Mononuclear cell (primary cell): Measurements from ENCODE around the gene APOBEC3B. TPM values are rescaled to one million over a fixed set of nuclear protein-coding genes. Genes with fewer than 3 reads are reported as not detected.
"Not testable (repeated sequence)": the region's sequence is repeated elsewhere in the genome, so short reads cannot be mapped to it uniquely, and the experiment has no call there.

Experiments
- H3K27me3 ChIP-seq: 2 replicates; pipeline ENCODE4 v1.6.0; 2011; ENCODE audit warnings: low read length, control low read depth; ENCODE audit not compliant: insufficient read depth
- H3K4me1 ChIP-seq: 2 replicates; pipeline ENCODE4 v1.5.1; 2011; ENCODE audit warnings: mild to moderate bottlenecking, low read length, control low read depth; ENCODE audit not compliant: insufficient read depth
- H3K4me3 ChIP-seq: 2 replicates; pipeline ENCODE4 v1.5.1; 2011; ENCODE audit warnings: mild to moderate bottlenecking, low read length, moderate library complexity
- H3K9me3 ChIP-seq: 2 replicates; pipeline ENCODE4 v1.5.1; 2011; ENCODE audit warnings: low read depth, mild to moderate bottlenecking, control low read depth, low read length
- total RNA-seq: library from RNA; depleted of rRNA; stranded (reverse); fragments of >200 nt; gene quantifications from one replicate; pipeline ENCODE4 v1.2.3, GENCODE V29; 2012

Gene APOBEC3B
- total RNA-seq, 1 donor: 0.31 TPM

DNA sequence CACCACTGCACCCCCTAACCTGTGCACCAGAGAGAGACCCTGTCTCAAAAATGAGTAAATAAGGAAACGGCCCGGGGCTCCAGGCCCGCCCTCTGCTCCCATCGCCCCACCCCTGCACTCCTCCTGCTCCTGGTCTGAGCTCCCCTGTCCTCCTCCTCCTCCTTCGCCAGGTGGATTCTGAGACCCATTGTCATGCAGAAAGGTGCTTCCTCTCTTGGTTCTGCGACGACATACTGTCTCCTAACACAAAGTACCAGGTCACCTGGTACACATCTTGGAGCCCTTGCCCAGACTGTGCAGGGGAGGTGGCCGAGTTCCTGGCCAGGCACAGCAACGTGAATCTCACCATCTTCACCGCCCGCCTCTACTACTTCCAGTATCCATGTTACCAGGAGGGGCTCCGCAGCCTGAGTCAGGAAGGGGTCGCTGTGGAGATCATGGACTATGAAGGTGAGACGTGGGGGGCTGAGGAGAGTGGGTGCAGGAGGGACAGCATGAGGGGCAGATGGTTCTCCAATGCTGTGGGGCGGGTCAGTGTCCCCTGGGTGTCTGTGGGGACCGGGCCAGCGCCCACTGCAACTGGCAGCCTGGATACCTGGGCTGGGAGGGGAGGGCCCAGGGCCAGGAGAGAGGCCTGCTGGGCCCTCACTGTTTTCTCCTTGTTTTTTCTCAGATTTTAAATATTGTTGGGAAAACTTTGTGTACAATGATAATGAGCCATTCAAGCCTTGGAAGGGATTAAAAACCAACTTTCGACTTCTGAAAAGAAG, 35.6 kb downstream of the APOBEC3B start:
- H3K27me3 ChIP-seq: no peaks in the 10 kb centered on the region
- H3K4me1 ChIP-seq: peaks cover 48% of the 10 kb centered on the region
- H3K4me3 ChIP-seq: no peak overlapping the region
- H3K9me3 ChIP-seq: no peaks in the 10 kb centered on the region

DNA sequence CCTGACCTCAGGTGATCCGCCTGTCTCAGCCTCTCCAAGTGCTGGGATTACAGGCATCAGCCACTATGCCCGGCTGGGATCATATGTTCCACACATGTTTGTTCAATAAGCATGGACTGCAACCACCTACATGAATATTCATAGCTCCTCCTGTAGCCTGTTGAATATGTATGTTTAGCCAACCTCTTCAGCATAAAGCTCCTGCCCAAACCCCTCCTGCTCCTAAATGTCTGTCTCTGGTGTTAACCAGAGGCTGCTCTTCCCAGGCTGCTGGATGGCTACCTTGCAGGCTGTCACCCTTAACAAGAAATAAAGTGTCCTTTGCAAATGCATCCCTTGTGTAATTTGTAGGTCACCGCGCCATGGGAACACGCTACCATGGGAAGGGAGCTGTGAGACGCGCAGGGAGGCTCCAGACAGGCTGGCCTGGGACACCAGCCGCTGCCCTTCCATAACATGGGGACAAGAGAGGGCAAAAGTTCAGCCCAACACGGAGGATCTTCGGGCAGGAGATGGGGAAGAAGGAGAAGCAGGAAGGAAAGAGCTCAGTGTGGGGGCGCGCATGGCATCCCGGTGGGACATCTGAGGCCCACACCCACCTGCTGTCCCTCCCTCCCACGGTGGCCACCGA, 38.0 kb downstream of the APOBEC3B start:
- not testable (repeated sequence) for H3K27me3 ChIP-seq, H3K9me3 ChIP-seq
- peaks cover 41% of the 10 kb centered on the region for H3K4me1 ChIP-seq
- H3K4me3 ChIP-seq: peak overlapping the region; percentile 15

DNA sequence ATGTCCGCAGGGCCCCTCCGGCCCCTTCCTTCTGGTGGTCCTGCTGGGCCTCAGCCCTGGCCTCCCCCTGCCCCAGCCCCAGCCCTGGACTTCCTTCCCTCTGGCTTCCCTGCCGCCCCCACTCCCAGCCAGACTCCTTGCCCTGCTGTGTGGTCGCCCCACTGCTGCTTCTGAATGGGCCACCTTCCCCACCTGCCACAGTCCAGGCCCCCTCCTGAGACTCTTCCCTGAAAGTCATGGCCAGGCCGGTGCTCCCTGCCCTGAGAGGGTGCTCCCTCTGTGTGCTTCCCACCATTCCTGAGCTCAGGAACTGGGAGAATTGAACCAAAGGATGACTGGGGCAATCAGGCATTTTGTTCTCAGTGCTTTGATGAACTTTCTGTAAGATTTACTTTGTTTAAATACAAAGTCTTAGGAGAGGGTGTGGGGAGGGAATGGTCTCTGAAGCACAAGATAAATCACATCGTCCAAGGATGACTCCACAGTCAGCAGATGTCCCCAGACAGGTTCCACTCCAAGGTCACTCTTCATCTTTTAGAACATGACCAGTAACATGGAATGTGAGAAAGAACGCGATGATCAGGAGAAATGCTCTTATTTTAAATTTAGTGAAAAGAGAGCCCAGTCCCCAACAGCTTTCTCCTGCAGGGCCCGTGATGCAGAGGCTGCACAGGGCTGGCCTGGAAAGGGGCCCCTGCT, 39.6 kb downstream of the APOBEC3B start:
- H3K4me3 ChIP-seq: peak overlapping the region; percentile 49

DNA sequence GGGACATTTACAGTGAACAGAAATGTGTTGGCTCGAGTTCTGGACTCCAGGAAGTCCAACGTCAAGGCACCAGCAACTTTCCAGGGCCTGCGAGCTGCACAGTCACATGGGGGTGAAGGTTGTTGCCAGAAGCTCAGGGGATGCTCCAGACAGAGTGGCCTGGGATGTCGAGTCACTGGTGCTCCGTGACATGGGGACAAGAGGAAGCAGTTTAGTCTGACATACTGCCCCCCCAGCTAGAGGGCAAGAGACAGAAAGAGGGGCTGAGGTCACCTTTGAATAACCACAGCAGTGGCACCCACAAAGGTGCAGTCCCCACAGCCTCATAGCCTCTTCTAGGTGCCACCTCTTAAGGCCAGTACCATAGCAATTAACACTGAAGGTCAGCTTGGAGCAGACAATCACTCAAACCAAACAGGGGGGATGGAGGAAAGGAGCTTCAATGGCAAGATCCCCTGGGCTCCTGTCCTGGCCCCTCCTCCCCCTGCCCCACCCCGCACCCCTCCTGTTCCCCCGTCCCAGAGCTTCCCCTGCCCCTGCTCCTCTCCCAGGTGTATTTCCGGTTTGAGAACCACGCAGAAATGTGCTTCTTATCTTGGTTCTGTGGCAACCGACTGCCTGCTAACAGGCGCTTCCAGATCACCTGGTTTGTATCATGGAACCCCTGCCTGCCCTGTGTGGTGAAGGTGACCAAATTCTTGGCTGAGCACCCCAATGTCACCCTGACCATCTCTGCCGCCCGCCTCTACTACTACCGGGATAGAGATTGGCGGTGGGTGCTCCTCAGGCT, 42.6 kb downstream of the APOBEC3B start:
- Histone ChIP-seq H3K9me3 (no peaks in the 10 kb centered on the region), H3K27me3 (no peaks in the 10 kb centered on the region), H3K4me1 (peaks cover 34% of the 10 kb centered on the region), H3K4me3 (no peak overlapping the region)

More for the DNA sequence above, 39.6 kb downstream of the APOBEC3B start:
- Histone ChIP-seq H3K4me1 (peaks cover 34% of the 10 kb centered on the region), H3K9me3 (no peaks in the 10 kb centered on the region), H3K27me3 (no peaks in the 10 kb centered on the region)

DNA sequence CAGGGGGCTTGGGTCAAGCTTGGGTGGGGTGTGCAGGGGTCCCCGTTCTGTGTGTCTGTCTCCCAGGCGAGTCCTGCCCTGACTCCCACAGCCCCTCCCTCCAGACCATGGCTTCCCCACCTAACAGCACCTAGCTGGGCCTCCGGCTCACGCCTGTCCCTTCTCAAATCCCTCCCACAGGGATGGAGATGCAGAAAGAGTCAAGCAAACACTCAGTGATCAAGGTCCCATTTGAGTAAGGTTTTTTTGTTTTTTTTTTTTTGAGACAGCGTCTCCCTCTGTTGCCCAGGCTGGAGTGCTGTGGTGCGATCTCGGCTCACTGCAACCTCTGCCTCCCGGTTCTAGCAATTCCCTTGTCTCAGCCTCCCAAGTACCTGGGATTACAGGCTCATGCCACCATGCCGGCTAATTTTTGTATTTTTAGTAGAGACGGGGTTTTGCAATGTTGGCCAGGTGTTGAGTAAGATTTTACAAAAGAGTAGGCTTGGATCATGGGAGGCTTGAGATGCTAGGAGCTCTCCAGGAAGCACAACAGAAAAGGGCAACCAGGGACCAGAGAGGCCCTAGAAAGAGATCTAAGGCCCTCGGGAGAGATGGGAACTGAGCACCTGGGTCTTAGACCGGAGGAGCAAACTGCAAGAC, 44.5 kb downstream of the APOBEC3B start:
- Histone ChIP-seq H3K27me3 (no peaks in the 10 kb centered on the region), H3K4me3 (no peak overlapping the region), H3K9me3 (no peaks in the 10 kb centered on the region), H3K4me1 (peaks cover 20% of the 10 kb centered on the region)

DNA sequence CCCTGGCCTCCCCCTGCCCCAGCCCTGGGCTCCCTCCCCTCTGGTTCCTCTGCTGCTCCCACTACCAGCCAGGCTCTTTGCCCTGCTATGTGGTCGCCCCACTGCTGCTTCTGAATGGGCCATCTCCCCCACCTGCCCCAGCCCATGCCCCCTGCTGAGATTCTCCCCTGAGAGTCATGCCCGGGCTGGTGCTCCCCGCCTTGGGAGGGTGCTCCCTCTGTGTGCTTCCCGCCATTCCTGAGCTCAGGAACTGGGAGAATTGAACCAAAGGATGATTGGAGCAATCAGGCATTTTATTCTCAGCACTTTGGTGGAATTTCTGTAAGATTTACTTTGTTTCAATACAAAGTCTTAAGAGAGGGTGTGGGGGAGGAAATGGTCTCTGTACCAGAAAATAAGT, 45.6 kb downstream of the APOBEC3B start:
- Histone ChIP-seq H3K4me1 (peaks cover 10% of the 10 kb centered on the region), H3K9me3 (no peaks in the 10 kb centered on the region), H3K27me3 (no peaks in the 10 kb centered on the region), H3K4me3 (no peak overlapping the region)

DNA sequence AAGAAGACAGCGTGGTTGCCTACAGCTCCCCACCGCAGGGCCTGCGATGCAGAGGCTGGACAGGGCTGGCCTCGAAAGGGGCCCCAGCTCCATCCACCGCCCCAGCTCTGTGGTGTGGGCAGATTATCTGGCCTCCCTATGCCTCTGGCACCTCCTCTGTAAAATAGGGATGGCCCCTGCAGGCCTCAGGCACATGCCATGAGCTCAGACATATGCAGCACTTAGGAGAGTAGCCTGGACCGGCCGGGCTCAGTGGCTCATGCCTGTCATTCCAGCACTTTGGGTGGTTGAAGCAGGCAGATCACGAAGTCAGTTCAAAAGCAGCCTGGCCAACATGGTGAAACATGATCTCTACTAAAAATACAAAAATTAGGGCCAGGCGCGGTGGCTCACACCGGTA, 46.1 kb downstream of the APOBEC3B start:
- Histone ChIP-seq H3K4me3 (no peak overlapping the region), H3K27me3 (no peaks in the 10 kb centered on the region), H3K9me3 (no peaks in the 10 kb centered on the region), H3K4me1 (peaks cover 10% of the 10 kb centered on the region)

DNA sequence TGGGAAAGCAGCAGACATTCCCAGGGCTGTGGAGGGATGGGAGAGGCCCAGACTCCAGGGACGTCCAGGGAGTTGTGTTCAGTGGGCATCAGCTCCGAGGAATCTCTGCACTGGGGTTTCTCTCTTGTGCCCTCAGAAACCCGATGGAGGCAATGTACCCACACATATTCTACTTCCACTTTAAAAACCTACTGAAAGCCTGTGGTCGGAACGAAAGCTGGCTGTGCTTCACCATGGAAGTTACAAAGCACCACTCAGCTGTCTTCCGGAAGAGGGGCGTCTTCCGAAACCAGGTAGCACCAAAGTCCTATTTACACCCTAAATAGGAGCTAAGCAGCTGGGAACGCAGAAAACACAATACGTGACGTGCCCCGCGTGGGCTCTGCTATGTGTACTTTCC, 47.1 kb downstream of the APOBEC3B start:
- Histone ChIP-seq H3K27me3 (no peaks in the 10 kb centered on the region), H3K9me3 (no peaks in the 10 kb centered on the region), H3K4me3 (no peak overlapping the region), H3K4me1 (peaks cover 2% of the 10 kb centered on the region)

DNA sequence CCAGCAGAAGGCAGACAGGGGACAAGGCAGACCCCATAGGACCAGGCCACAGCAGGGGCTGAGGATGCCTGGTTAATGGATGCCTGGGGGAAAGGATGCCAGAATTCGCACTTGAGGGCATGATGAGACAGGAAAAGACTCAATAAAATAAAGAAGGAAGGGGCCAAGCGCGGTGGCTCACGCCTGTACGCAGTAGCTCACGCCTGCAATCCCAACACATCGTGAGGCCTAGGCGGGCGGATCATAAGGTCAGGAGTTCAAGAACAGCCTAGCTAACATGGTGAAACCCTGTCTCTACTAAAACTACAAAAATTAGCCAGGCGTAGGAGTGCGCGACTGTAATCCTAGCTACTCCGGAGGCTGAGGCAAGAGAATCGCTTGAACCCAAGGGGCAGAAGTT, 48.6 kb downstream of the APOBEC3B start:
- no peaks in the 10 kb centered on the region for H3K27me3 ChIP-seq

DNA sequence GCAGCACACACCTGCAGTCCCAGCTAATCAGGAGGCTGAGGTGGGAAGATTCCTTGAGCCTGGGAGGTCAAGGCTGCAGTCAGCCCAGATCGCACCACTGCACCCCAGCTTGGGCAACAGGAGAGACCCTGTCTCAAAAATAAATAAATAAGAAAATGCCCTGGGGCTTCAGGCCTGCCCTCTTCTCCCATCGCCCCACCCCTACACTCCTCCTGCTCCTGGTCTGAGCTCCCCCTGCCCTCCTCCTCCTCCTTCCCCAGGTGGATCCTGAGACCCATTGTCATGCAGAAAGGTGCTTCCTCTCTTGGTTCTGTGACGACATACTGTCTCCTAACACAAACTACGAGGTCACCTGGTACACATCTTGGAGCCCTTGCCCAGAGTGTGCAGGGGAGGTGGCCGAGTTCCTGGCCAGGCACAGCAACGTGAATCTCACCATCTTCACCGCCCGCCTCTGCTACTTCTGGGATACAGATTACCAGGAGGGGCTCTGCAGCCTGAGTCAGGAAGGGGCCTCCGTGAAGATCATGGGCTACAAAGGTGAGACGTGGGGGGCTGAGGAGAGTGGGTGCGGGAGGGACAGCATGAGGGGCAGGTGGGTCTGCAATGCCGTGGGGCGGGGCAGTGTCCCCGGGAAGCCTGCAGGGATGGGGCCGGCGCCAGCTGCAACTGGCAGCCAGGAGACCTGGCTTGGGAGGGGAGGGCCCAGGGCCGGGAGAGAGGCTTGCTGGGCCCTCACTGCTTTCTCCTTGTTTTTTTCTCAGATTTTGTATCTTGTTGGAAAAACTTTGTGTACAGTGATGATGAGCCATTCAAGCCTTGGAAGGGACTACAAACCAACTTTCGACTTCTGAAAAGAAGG, 49.5 kb downstream of the APOBEC3B start:
- H3K9me3 ChIP-seq, H3K4me1 ChIP-seq, H3K4me3 ChIP-seq, H3K27me3 ChIP-seq: not testable (repeated sequence)

More for the DNA sequence above, 48.6 kb downstream of the APOBEC3B start:
- Histone ChIP-seq H3K4me1 (no peaks in the 10 kb centered on the region), H3K9me3 (no peaks in the 10 kb centered on the region), H3K4me3 (no peak overlapping the region)

DNA sequence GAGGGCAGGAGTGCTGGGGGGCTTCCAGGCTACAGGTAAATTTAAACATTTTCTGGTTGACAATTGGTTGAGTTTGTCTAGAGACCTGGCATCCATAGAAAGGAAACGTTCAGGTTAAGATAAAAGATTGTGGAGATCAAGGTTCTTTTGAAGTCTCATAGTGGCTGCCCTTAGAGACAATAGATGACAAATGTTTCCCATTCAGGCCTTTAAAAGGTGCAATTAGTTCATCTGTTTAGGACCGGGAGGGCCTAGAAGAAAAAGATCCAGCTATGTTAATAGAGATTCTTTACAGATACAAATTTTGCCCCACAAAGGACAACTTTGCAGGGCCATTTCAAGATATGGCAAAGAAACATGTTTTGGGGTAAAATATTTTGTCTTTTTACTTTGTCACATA, 54.9 kb downstream of the APOBEC3B start:
- peaks cover 15% of the 10 kb centered on the region for H3K4me1 ChIP-seq
- not testable (repeated sequence) for H3K9me3 ChIP-seq, H3K27me3 ChIP-seq, H3K4me3 ChIP-seq

DNA sequence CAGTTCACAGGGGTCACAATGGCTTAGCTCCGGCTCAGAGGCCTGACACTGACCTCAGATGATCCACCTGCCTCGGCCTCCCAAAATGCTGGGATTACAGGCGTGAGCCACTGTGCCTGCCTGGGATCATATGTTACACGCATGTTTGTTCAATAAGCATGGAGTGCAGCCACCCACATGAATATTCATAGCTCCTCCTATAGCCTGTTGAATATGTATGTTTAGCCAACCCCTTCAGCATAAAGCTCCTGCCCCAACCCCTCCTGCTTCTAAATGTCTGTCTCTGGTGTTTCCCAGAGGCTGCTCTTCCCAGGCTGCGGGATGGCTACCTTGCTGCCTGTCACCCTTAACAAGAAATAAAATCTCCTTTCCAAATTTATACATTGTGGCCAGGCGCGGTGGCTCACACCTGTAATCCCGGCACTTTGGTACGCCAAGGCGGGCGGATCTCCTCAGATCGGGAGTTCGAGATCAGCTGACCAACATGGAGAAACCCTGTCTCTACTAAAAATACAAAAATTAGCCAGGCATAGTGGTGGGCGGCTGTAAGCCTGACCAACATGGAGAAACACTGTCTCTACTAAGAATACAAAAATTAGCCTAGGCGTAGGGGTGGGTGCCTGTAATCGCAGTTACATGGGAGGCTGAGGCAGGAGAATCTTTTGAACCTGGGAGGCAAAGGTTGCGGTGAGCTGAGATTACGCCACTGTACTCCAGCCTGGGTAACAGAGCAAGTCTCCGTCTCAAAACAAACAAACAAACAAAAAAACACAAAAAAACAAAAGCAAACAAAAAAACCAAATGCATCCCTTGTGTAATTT, 57.4 kb downstream of the APOBEC3B start:
- Histone ChIP-seq H3K4me3 (no peak overlapping the region), H3K27me3 (no peaks in the 10 kb centered on the region), H3K4me1 (peaks cover 22% of the 10 kb centered on the region), H3K9me3 (no peaks in the 10 kb centered on the region)

DNA sequence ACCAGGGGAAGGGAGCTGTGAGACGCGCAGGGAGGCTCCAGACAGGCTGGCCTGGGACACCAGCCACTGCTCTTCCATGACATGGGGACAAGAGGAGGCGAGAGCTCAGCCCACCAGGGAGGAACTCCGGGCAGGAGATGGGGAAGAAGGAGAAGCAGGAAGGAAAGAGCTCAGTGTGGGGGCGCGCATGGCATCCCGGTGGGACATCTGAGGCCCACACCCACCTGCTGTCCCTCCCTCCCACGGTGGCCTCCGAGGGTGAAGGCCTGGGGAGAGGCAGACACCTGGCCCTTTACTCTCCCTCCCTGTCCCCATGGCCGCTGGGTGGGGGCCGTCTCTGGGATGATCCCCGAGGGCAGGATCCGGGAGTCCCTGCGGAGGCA, 58.0 kb downstream of the APOBEC3B start:
- Histone ChIP-seq H3K4me1 (peaks cover 22% of the 10 kb centered on the region), H3K4me3 (peak overlapping the region; percentile 57)
- not testable (repeated sequence) for H3K9me3 ChIP-seq, H3K27me3 ChIP-seq
